Occipital lobe (tissue), 2 donors: ENCODE results near the gene JHY. TPM values are rescaled to one million over a fixed set of nuclear protein-coding genes. Genes with fewer than 3 reads are reported as not detected.
A peak's percentile ranks its signal among the peaks of the same experiment; 100 is the strongest.
"Not testable (repeated sequence)": the region's sequence is repeated elsewhere in the genome, so short reads cannot be mapped to it uniquely, and the experiment has no call there.

ENCODE experiments used
- DNase-seq: peaks from one replicate; lab custom pipeline; 2025; lab: John Stamatoyannopoulos, UW
- total RNA-seq: library from RNA; depleted of rRNA; stranded (reverse); fragments of >200 nt; gene quantifications from one replicate; pipeline ENCODE4 v1.2.3, GENCODE V29; 2014

JHY gene
- 6.2 TPM for total RNA-seq

GRCh38 chr11:122882189-122882856 is at the start of gene JHY:
Gene JHY, plus strand, starts transcription at chr11:122882759. Its CDS starts 3,091 bp downstream, at chr11:122885850.
- no peak for DNase-seq

DNA sequence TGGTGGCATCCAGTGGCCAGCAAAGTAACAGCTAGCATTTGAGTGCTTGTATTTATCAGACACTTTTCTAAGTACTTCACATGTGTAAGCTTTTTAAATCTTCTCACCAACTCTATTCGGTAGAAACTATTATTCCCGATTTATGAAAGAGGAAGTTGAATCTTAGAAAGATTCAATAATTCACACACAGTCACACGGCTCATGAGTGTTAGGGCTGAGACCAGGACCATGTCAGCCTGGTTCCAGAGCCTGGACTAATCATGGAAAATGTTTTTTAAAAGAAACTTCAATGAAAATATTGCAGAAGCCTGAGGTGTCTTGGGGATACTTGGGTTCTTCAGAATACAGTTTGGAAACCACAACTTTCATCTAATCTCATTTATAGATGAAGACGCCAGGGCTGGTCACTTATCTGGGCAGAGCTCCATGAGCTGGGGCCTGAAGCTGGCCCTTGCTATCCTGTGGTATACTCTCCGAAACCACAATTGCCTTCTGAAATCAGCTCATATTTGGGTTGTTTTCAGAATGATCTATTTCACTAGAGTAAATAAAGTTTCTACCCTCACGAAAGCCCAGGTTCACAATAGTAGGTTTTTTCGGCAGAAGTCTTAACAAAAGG is 48.6 kb upstream of the JHY start:
- no peak for DNase-seq

DNA sequence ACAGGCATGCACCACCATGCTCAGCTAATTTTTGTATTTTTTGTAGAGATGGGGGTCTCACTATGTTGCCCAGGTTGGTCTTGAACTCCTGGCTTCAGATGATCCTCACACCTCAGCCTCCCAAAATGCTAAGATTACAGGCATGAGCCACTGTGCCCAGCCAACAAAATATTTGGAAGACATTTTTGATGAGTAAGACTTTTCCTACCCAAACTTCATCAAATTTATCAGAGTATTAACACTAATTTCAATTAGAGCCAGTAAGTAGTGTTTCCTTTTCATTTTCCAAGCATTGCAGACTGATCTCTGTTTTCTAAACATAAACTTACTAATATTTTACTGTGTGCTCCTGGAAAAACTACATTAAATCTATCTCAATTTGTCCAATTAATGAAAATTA is 45.6 kb upstream of the JHY start:
- DNase-seq: no peak

- DNase-seq: no peak
These were observed 44.8 kb upstream of the JHY start for GRCh38 chr11:122837528-122838346.

DNA sequence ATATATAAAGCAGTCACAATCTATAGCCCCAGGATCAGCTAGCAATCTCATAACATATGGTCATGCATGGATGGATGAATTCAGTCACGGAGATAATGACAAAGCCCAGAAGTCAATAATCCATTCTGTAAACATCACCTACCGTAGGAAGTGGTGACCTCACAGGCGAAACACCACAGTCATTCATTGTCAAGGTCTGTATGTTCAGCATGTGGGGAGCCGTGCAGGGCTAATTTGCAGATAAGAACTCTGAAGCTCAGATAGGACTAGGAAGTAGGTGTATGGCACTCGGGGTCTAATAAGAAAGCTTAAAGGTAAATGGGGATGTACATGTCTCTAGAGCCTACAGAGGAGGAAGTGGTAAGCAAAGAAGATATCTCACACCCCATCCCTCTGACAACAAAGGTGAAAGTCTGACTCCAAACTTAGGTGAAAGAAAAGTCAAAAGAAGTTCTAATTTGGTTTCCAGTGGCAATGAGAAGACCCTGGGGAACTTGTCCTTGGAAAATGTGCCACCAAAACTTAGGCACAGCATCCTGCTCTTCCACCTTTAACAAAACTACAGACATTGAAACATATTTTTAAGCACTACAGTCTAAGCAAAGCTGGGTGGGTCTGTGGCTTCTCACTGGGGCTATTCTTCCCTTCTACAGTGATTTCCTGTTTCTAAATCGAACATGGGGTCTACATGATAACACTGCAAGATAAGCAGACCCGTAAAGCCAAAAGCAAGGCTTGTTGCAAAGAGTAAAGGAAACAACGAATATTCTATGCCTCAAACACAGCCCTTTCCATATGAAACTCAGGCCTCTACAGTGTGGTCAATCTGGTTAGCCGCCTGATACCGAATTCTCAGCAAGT is 39.0 kb upstream of the JHY start:
- DNase-seq: no peak

GRCh38 chr11:122847466-122847865 is 35.1 kb upstream of the JHY start:
- DNase-seq: no peak

DNA sequence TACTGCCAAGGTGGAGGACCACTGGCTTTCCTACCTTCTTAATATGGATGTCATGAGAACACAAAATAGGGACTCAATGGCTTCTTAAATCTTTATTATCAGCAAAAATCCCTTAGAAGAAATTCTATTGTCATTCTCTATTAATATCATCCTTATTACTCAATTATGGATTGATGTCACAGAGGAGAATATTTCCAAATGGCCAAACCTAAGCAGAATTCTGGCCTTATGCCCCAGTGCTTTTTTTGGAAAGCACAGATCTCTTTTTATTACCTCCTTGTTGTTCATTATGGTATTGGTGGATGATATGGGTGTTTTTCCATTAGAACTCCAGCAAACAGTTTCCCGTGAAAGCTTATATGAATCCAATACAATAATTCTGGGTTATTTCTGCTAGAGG is 34.4 kb upstream of the JHY start:
- no peak for DNase-seq

- no peak for DNase-seq
These were observed 32.4 kb upstream of the JHY start for GRCh38 chr11:122850076-122850631.

DNA sequence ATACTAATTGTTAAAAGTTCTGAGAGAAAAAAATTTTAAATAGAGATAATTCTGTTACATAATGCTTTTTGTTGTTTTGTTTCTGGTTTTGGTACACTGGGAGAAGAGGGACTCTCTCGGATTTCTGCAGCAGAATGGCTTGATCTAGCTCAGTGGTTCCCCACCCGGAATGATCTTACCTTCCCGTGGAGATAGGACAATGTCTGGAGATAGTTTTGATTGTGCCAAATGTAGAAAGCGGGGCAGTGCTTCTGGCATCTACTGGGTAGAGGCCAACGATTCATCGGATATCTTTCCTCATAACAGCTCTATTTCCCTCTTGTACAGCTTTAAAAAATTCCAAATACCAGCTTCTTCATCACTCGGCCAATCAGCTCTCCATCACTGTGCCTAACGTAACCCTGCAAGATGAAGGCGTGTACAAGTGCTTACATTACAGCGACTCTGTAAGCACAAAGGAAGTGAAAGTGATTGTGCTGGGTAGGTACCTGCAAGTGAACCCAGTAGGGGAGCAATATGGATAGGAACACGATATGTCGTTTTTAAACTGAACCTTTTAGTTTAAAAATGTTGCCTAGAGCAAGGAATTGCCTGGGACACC is 31.1 kb upstream of the JHY start:
- no peak for DNase-seq

GRCh38 chr11:122852074-122852795 is 30.3 kb upstream of the JHY start:
- DNase-seq: peak; percentile 10

- DNase-seq: no peak
These were observed 29.8 kb upstream of the JHY start for GRCh38 chr11:122852796-122853160.

- no peak for DNase-seq
These were observed 29.3 kb upstream of the JHY start for GRCh38 chr11:122853261-122853660.

GRCh38 chr11:122853971-122854446 is 28.6 kb upstream of the JHY start:
- DNase-seq: no peak

DNA sequence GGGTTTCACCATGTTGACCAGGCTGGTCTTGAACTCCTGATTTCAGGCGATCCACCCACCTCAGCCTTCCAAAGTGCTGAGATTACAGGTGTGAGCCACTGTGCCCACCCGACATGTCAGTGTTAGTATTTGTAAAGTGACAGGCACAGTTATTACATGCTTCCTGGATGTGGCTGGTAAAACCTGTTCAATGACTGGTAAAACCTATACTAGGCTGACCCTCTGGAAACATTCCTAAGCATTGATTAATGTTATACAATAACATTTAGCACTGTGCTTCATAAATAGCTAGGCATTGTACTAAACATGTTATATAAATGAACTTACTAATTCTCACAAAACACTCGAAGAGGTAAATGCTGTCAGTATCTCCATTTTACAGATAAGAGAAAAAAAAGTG is 20.9 kb upstream of the JHY start:
- DNase-seq: no peak

GRCh38 chr11:122862091-122862490 is 20.5 kb upstream of the JHY start:
- no peak for DNase-seq

DNA sequence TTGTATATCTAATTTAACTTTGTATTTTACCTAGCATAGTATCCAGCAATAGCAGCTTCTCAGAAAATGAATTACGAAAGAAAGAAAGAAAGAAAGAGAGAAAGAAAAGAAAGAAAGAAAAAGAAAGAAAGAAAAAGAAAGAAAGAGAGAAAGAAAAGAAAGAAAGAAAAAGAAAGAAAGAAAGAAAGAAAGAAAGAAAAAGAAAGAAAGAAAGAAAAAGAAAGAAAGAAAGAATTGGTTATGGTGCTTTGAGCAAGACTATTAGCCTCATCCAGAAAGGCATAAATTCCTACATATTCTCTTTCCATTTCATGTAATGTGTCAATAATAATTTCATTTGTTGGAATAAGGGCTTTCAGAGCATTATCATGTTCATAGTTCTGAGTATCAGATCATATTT is 19.4 kb upstream of the JHY start:
- not testable (repeated sequence) for DNase-seq

DNA sequence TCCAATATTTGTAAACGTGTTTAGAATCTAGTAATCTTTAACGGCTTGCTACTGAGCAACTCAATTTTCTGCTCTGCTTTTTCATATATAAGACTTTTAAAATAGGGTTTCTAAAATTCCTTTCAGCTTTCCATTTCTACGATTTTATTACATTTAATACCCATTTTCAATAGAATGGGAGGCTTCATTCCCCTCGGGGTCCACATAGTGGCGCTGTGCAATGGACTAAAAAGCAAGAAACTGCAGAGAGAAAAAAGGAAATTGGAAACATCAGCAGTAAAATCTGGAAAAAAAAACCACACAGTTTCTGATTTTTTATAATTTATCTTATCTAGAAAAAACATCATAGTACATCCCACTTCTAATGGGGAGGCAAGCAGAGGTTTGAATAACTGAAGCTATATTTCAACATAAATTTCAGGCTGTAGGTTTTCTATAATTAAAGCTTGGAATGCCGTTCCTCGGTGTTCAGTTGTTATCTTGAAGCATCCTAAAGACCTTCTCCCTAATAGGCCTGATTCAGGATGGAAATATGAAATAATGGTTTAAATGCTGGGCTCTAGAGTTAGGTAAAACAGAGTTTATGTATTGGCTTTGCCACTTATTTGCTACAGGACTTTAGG is 18.7 kb upstream of the JHY start:
- DNase-seq: no peak

DNA sequence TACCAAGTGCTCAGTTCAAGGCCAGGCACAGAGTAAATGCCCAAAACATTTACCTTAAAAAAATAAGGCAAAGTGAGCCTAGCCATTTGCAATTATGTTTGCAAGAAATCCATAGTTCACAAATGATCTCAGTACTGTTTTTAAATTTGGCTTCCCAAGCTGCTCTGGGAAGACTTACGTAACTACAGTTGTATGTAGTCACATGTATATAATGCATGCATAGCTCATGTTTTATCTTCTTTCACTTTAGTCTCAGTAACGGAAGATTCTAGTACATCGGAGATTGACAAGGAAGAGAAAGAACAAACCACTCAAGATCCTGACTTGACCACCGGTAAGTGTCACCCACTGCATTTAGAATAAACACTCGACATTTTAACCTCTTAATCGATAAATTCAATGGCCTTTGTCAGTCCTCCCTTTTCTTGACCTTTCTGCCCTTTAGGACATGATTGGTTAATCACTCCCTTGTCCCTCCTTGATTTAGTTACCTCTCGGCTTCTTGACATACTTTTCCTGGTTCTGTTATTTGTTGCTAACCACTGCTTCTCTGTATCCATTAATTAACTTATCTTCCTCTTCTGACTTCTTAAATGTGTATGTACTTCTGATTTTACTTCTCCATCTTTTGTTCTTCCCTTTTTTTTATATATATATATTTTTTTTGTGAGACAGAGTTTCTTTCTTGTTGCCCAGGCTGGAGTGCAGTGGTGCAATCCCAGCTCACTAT is 18.0 kb upstream of the JHY start:
- no peak for DNase-seq

- DNase-seq: no peak
These were observed 12.9 kb upstream of the JHY start for GRCh38 chr11:122869622-122870021.
